ENCODE results near the gene ALK.

Gene ALK

GRCh38 chr2:29614295-29614830 is 307.0 kb downstream of the ALK start:
- in situ Hi-C loops (cut with MboI; ENCODE audit: low sequenced_read_pairs) = no loop called here

- in situ Hi-C loops (cut with MboI; ENCODE audit: low sequenced_read_pairs) = no loop called here
Observed at GRCh38 chr2:29613792-29614266, 307.6 kb downstream of the ALK start.

GRCh38 chr2:29613067-29613466 is 308.3 kb downstream of the ALK start:
- in situ Hi-C loops (cut with MboI; ENCODE audit: low sequenced_read_pairs) = no loop called here

- in situ Hi-C loops (cut with MboI; ENCODE audit: low sequenced_read_pairs) = no loop called here
Observed at GRCh38 chr2:29612568-29612967, 308.8 kb downstream of the ALK start.

GRCh38 chr2:29611850-29612249 is 309.5 kb downstream of the ALK start:
- in situ Hi-C loops (cut with MboI; ENCODE audit: low sequenced_read_pairs) = no loop called here

GRCh38 chr2:29611261-29611660 is 310.1 kb downstream of the ALK start:
- in situ Hi-C loops (cut with MboI; ENCODE audit: low sequenced_read_pairs) = no loop called here

GRCh38 chr2:29610569-29610968 is 310.8 kb downstream of the ALK start:
- in situ Hi-C loops (cut with MboI; ENCODE audit: low sequenced_read_pairs) = no loop called here

- in situ Hi-C loops (cut with MboI; ENCODE audit: low sequenced_read_pairs) = no loop called here
Observed at GRCh38 chr2:29607038-29607420, 314.4 kb downstream of the ALK start.

- in situ Hi-C loops (cut with MboI; ENCODE audit: low sequenced_read_pairs) = no loop called here
Observed at GRCh38 chr2:29606104-29607037, 315.0 kb downstream of the ALK start.

- in situ Hi-C loops (cut with MboI; ENCODE audit: low sequenced_read_pairs) = no loop called here
Observed at GRCh38 chr2:29603341-29603740, 318.0 kb downstream of the ALK start.

- in situ Hi-C loops (cut with MboI; ENCODE audit: low sequenced_read_pairs) = no loop called here
Observed at GRCh38 chr2:29601872-29602271, 319.5 kb downstream of the ALK start.

GRCh38 chr2:29601321-29601720 is 320.1 kb downstream of the ALK start:
- in situ Hi-C loops (cut with MboI; ENCODE audit: low sequenced_read_pairs) = no loop called here

- in situ Hi-C loops (cut with MboI; ENCODE audit: low sequenced_read_pairs) = no loop called here
Observed at GRCh38 chr2:29599946-29600345, 321.4 kb downstream of the ALK start.

- in situ Hi-C loops (cut with MboI; ENCODE audit: low sequenced_read_pairs) = no loop called here
Observed at GRCh38 chr2:29598978-29599377, 322.4 kb downstream of the ALK start.

GRCh38 chr2:29597035-29597434 is 324.4 kb downstream of the ALK start:
- in situ Hi-C loops (cut with MboI; ENCODE audit: low sequenced_read_pairs) = no loop called here

GRCh38 chr2:29596584-29596983 is 324.8 kb downstream of the ALK start:
- in situ Hi-C loops (cut with MboI; ENCODE audit: low sequenced_read_pairs) = no loop called here

- in situ Hi-C loops (cut with MboI; ENCODE audit: low sequenced_read_pairs) = no loop called here
Observed at GRCh38 chr2:29591600-29591999, 329.8 kb downstream of the ALK start.

GRCh38 chr2:29590211-29590610 is 331.2 kb downstream of the ALK start:
- in situ Hi-C loops (cut with MboI; ENCODE audit: low sequenced_read_pairs) = no loop called here

- in situ Hi-C loops (cut with MboI; ENCODE audit: low sequenced_read_pairs) = no loop called here
Observed at GRCh38 chr2:29589440-29590103, 331.8 kb downstream of the ALK start.

GRCh38 chr2:29587402-29588190 is 333.8 kb downstream of the ALK start:
- in situ Hi-C loops (cut with MboI; ENCODE audit: low sequenced_read_pairs) = no loop called here

GRCh38 chr2:29586919-29587318 is 334.5 kb downstream of the ALK start:
- in situ Hi-C loops (cut with MboI; ENCODE audit: low sequenced_read_pairs) = no loop called here

Measured in HL-60/S4 treated with phorbol 12-myristate 13-acetate at 8.2 ng/mL for 4 days and 3 days (cell line).